ENCODE measurements around the gene MCU.

GRCh38 chr10:72756674-72757385 is 64.9 kb downstream of the MCU start:
- TF ChIP-seq SIN3A (IDR thresholded peaks at IDR 0.05; ENCODE audit: borderline replicate concordance, insufficient read depth, low read length) (no peak), POLR2AphosphoS5 (IDR thresholded peaks at IDR 0.05; ENCODE audit: low read depth, low read length) (no peak), TAF1 (IDR thresholded peaks at IDR 0.05; ENCODE audit: borderline replicate concordance, insufficient read depth, low read length) (no peak)
- TF ChIP-seq, protein P1, sequence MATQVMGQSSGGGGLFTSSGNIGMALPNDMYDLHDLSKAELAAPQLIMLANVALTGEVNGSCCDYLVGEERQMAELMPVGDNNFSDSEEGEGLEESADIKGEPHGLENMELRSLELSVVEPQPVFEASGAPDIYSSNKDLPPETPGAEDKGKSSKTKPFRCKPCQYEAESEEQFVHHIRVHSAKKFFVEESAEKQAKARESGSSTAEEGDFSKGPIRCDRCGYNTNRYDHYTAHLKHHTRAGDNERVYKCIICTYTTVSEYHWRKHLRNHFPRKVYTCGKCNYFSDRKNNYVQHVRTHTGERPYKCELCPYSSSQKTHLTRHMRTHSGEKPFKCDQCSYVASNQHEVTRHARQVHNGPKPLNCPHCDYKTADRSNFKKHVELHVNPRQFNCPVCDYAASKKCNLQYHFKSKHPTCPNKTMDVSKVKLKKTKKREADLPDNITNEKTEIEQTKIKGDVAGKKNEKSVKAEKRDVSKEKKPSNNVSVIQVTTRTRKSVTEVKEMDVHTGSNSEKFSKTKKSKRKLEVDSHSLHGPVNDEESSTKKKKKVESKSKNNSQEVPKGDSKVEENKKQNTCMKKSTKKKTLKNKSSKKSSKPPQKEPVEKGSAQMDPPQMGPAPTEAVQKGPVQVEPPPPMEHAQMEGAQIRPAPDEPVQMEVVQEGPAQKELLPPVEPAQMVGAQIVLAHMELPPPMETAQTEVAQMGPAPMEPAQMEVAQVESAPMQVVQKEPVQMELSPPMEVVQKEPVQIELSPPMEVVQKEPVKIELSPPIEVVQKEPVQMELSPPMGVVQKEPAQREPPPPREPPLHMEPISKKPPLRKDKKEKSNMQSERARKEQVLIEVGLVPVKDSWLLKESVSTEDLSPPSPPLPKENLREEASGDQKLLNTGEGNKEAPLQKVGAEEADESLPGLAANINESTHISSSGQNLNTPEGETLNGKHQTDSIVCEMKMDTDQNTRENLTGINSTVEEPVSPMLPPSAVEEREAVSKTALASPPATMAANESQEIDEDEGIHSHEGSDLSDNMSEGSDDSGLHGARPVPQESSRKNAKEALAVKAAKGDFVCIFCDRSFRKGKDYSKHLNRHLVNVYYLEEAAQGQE (IDR thresholded peaks at IDR 0.05; ENCODE audit: insufficient read depth in 1 of 2, low read depth in 2 of 2, low read length in 2 of 2): no peak

All from PFSK-1 (cell line).